ENCODE results near the gene SLC5A10.
"Not testable (repeated sequence)": the region's sequence is repeated elsewhere in the genome, so short reads cannot be mapped to it uniquely, and the experiment has no call there.

GRCh38 chr17:19062718-19063325 is 110.9 kb downstream of the SLC5A10 start:
- TF ChIP-seq, protein P1, sequence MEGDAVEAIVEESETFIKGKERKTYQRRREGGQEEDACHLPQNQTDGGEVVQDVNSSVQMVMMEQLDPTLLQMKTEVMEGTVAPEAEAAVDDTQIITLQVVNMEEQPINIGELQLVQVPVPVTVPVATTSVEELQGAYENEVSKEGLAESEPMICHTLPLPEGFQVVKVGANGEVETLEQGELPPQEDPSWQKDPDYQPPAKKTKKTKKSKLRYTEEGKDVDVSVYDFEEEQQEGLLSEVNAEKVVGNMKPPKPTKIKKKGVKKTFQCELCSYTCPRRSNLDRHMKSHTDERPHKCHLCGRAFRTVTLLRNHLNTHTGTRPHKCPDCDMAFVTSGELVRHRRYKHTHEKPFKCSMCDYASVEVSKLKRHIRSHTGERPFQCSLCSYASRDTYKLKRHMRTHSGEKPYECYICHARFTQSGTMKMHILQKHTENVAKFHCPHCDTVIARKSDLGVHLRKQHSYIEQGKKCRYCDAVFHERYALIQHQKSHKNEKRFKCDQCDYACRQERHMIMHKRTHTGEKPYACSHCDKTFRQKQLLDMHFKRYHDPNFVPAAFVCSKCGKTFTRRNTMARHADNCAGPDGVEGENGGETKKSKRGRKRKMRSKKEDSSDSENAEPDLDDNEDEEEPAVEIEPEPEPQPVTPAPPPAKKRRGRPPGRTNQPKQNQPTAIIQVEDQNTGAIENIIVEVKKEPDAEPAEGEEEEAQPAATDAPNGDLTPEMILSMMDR (IDR thresholded peaks at IDR 0.05): not testable (repeated sequence)
- TF ChIP-seq POLR2AphosphoS5, POLR2A (IDR thresholded peaks at IDR 0.05): not testable (repeated sequence)
